HepG2 (cell line): Measurements from ENCODE around the gene LAMA5. TPM values are rescaled to one million over a fixed set of nuclear protein-coding genes. Genes with fewer than 3 reads are reported as not detected.

Experiments used
- BHLHE40 ChIP-seq: IDR thresholded peaks from 2 replicates; pipeline ENCODE4 v1.6.1; 2011; ENCODE audit warnings: low read length, improper control_type of control experiment
- CBFB ChIP-seq: sonication (generic); formaldehyde crosslinking; IDR thresholded peaks from 2 replicates; pipeline ENCODE4 v1.4.0; 2020; ENCODE audit warnings: missing genetic modification reagents
- DNMT3B ChIP-seq: conservative IDR thresholded peaks from 2 replicates; pipeline ENCODE4 v1.6.1; 2016; ENCODE audit warnings: missing biosample characterization, control low read depth
- DR1 ChIP-seq: sonication (generic); formaldehyde crosslinking; IDR thresholded peaks from 2 replicates; pipeline ENCODE4 v1.8.0; 2021; ENCODE audit warnings: mild to moderate bottlenecking, missing genetic modification reagents, inconsistent platforms
- NCOA1 ChIP-seq: sonication (generic); formaldehyde crosslinking; IDR thresholded peaks from 2 replicates; pipeline ENCODE4 v1.9.0; 2021; ENCODE audit warnings: missing genetic modification reagents
- NFYB ChIP-seq: sonication (generic); formaldehyde crosslinking; IDR thresholded peaks from 2 replicates; pipeline ENCODE4 v1.4.0; 2020; ENCODE audit warnings: missing genetic modification reagents
- NFYC ChIP-seq: IDR thresholded peaks from 2 replicates; pipeline ENCODE4 v1.6.1; 2016; ENCODE audit warnings: missing genetic modification reagents, missing compliant biosample characterization
- NKX3-1 ChIP-seq: sonication (generic); formaldehyde crosslinking; IDR thresholded peaks from 2 replicates; pipeline ENCODE4 v1.5.0; 2020; ENCODE audit warnings: missing genetic modification reagents
- REXO4 ChIP-seq: sonication (generic); formaldehyde crosslinking; IDR thresholded peaks from 2 replicates; pipeline ENCODE4 v1.8.0; 2022; ENCODE audit warnings: missing genetic modification reagents, mild to moderate bottlenecking, borderline replicate concordance
- SRY ChIP-seq: sonication (generic); formaldehyde crosslinking; IDR thresholded peaks from 2 replicates; pipeline ENCODE4 v1.8.0; 2022; ENCODE audit warnings: mild to moderate bottlenecking, missing genetic modification reagents
- XBP1 ChIP-seq: sonication (generic); formaldehyde crosslinking; IDR thresholded peaks from 2 replicates; pipeline ENCODE4 v1.5.0; 2020; ENCODE audit warnings: missing genetic modification reagents
- YEATS2 ChIP-seq: sonication (generic); formaldehyde crosslinking; IDR thresholded peaks from 2 replicates; pipeline ENCODE4 v1.4.0; 2020; ENCODE audit warnings: missing genetic modification reagents, borderline replicate concordance
- ZBTB39 ChIP-seq: sonication (generic); formaldehyde crosslinking; IDR thresholded peaks from 2 replicates; pipeline ENCODE4 v1.5.0; 2020; ENCODE audit warnings: missing genetic modification reagents
- ZNF10 ChIP-seq: sonication (generic); formaldehyde crosslinking; IDR thresholded peaks from 2 replicates; pipeline ENCODE4 v1.4.0; 2020; ENCODE audit warnings: mild to moderate bottlenecking, low read depth, missing genetic modification reagents, borderline replicate concordance
- ZNF160 ChIP-seq: sonication (generic); formaldehyde crosslinking; IDR thresholded peaks from 2 replicates; pipeline ENCODE4 v1.8.0; 2022; ENCODE audit warnings: mild to moderate bottlenecking, inconsistent platforms, missing genetic modification reagents
- ZNF205 ChIP-seq: IDR thresholded peaks from 2 replicates; pipeline ENCODE4 v1.6.1; 2018; ENCODE audit warnings: missing biosample characterization, missing genetic modification reagents
- ZNF431 ChIP-seq: sonication (generic); formaldehyde crosslinking; IDR thresholded peaks from 2 replicates; pipeline ENCODE4 v1.9.0; 2022; ENCODE audit warnings: missing genetic modification reagents, low read depth, mild to moderate bottlenecking, borderline replicate concordance
- ZNF746 ChIP-seq: sonication (generic); formaldehyde crosslinking; IDR thresholded peaks from 2 replicates; pipeline ENCODE4 v1.8.0; 2022; ENCODE audit warnings: mild to moderate bottlenecking, missing genetic modification reagents
- ZNF788 ChIP-seq: sonication (generic); formaldehyde crosslinking; IDR thresholded peaks from 2 replicates; pipeline ENCODE4 v1.5.0; 2020; ENCODE audit warnings: mild to moderate bottlenecking, missing genetic modification reagents, borderline replicate concordance
- polyA plus RNA-seq, 8 experiments: library from polyadenylated mRNA; depleted of rRNA in 3 of 8; stranded (reverse) in 7 of 8; unstranded in 1 of 8; fragments of >200 nt; fragmentation: Illumina TruSeq in 4 of 8; extraction: Trizol in 4 of 8; gene quantifications; 2 replicates each; pipeline versions ENCODE4 v1.2.1 to v1.2.3, GENCODE V29; 2011 to 2016; ENCODE audit warnings: low read depth in 4 of 8, missing spikeins in 1 of 8, mixed read lengths in 1 of 8; ENCODE audit not compliant: insufficient read depth in 1 of 8
- total RNA-seq, 5 experiments: library from RNA; depleted of rRNA; stranded (reverse); fragments of >200 nt; fragmentation: Illumina TruSeq; extraction: Trizol; gene quantifications; 2 replicates each; pipeline ENCODE4 v1.2.3, GENCODE V29; 2016; ENCODE audit warnings: low read depth in 1 of 5
- TF ChIP-seq, protein P1 (sequence below): sonication (generic); formaldehyde crosslinking; IDR thresholded peaks from 2 replicates; pipeline ENCODE4 v1.4.0; 2020; ENCODE audit warnings: missing genetic modification reagents
- TF ChIP-seq, protein P2 (sequence below): sonication (generic); formaldehyde crosslinking; IDR thresholded peaks from 2 replicates; pipeline ENCODE4 v1.5.0; 2020; ENCODE audit warnings: missing genetic modification reagents
- TF ChIP-seq, protein P3 (sequence below): sonication (generic); formaldehyde crosslinking; IDR thresholded peaks from 2 replicates; pipeline ENCODE4 v1.4.0; 2020; ENCODE audit warnings: missing genetic modification reagents, borderline replicate concordance
- TF ChIP-seq, protein P4 (sequence below): IDR thresholded peaks from 2 replicates; pipeline ENCODE4 v1.6.1; 2016; ENCODE audit warnings: missing compliant biosample characterization, missing genetic modification reagents, borderline replicate concordance

LAMA5 gene
- total and polyA plus RNA-seq, 2 of the 13 experiments (the other 11 are each of a cell fraction or from before 2014, with no cell fraction given): 21.0 to 44.7 TPM

- TF ChIP-seq, protein P1, sequence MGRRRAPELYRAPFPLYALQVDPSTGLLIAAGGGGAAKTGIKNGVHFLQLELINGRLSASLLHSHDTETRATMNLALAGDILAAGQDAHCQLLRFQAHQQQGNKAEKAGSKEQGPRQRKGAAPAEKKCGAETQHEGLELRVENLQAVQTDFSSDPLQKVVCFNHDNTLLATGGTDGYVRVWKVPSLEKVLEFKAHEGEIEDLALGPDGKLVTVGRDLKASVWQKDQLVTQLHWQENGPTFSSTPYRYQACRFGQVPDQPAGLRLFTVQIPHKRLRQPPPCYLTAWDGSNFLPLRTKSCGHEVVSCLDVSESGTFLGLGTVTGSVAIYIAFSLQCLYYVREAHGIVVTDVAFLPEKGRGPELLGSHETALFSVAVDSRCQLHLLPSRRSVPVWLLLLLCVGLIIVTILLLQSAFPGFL: peak; percentile 88; the same call in 1 of the 2 replicates
- no peak for TF ChIP-seq ZBTB39 (CRISPR knock-in tag)
- no peak for TF ChIP-seq ZNF431 (CRISPR knock-in tag)
- no peak for TF ChIP-seq NCOA1 (CRISPR knock-in tag)
- TF ChIP-seq NKX3-1 (CRISPR knock-in tag): no peak
- TF ChIP-seq ZNF10: no peak
- no peak for TF ChIP-seq ZNF160
- no peak; the same call in 1 of the 2 replicates for TF ChIP-seq ZNF746
- TF ChIP-seq BHLHE40: no peak
- TF ChIP-seq ZNF788: no peak
- TF ChIP-seq, protein P2, sequence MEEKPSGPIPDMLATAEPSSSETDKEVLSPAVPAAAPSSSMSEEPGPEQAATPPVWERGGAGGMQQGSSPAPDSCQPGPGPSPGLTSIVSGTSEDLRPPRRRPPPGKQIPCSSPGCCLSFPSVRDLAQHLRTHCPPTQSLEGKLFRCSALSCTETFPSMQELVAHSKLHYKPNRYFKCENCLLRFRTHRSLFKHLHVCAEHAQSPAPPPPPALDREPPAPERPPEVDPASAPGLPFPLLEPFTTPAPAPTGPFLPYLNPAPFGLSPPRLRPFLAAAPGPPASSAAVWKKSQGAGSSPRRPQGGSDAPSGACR (CRISPR knock-in tag): peak; percentile 20; the same call in 1 of the 2 replicates
- no peak; the same call in 1 of the 2 replicates for TF ChIP-seq DR1 (CRISPR knock-in tag)
- no peak for TF ChIP-seq DNMT3B (CRISPR knock-in tag)
- no peak for TF ChIP-seq REXO4 (CRISPR knock-in tag)
- 0 out of 2 replicates have a peak, but pooled peaks have one; percentile 11 for TF ChIP-seq ZNF205 (CRISPR knock-in tag)
- TF ChIP-seq, protein P3, sequence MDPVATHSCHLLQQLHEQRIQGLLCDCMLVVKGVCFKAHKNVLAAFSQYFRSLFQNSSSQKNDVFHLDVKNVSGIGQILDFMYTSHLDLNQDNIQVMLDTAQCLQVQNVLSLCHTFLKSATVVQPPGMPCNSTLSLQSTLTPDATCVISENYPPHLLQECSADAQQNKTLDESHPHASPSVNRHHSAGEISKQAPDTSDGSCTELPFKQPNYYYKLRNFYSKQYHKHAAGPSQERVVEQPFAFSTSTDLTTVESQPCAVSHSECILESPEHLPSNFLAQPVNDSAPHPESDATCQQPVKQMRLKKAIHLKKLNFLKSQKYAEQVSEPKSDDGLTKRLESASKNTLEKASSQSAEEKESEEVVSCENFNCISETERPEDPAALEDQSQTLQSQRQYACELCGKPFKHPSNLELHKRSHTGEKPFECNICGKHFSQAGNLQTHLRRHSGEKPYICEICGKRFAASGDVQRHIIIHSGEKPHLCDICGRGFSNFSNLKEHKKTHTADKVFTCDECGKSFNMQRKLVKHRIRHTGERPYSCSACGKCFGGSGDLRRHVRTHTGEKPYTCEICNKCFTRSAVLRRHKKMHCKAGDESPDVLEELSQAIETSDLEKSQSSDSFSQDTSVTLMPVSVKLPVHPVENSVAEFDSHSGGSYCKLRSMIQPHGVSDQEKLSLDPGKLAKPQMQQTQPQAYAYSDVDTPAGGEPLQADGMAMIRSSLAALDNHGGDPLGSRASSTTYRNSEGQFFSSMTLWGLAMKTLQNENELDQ (CRISPR knock-in tag): no peak
- TF ChIP-seq SRY: 0 out of 2 replicates have a peak, but pooled peaks have one; percentile 25
- TF ChIP-seq YEATS2 (CRISPR knock-in tag): 0 out of 2 replicates have a peak, but pooled peaks have one; percentile 14
- TF ChIP-seq, protein P4, sequence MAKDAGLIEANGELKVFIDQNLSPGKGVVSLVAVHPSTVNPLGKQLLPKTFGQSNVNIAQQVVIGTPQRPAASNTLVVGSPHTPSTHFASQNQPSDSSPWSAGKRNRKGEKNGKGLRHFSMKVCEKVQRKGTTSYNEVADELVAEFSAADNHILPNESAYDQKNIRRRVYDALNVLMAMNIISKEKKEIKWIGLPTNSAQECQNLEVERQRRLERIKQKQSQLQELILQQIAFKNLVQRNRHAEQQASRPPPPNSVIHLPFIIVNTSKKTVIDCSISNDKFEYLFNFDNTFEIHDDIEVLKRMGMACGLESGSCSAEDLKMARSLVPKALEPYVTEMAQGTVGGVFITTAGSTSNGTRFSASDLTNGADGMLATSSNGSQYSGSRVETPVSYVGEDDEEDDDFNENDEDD (CRISPR knock-in tag): 0 out of 2 replicates have a peak, but pooled peaks have one; percentile 16
- TF ChIP-seq CBFB (CRISPR knock-in tag): no peak
- no peak for TF ChIP-seq XBP1 (CRISPR knock-in tag)
- no peak for TF ChIP-seq NFYC (CRISPR knock-in tag)
- TF ChIP-seq NFYB: no peak
Observed at GRCh38 chr20:62304331-62305148, 62.6 kb downstream of the LAMA5 start (continued).
